Aorta (tissue), 5 donors: ENCODE data around the gene WDR45B. TPM values are rescaled to one million over a fixed set of nuclear protein-coding genes. Genes with fewer than 3 reads are reported as not detected.
A peak's percentile ranks its signal among the peaks of the same experiment; 100 is the strongest.

Experiments used
- ATAC-seq: fragments of 200-7000 bp; cut with Tn5 transposase; one replicate; pipeline ENCODE4 v1.9.1; 2022; ENCODE audit warnings: moderate library complexity; ENCODE audit not compliant: low FRiP score
- DNase-seq, 2 donors: peaks; one replicate each; pipeline ENCODE4 v3.0.0-alpha.2; 2020
- H3K27ac ChIP-seq, 2 donors: one replicate each; pipeline ENCODE4 v1.5.1; 2013; ENCODE audit warnings: low read length in 2 of 2, mild to moderate bottlenecking in 2 of 2, moderate library complexity in 2 of 2, control low read depth in 1 of 2, inconsistent platforms in 1 of 2, low read depth in 1 of 2
- H3K27me3 ChIP-seq, 2 donors: one replicate each; pipeline ENCODE4 v1.6.1; 2013; ENCODE audit warnings: control low read depth in 1 of 2, low read length in 1 of 2, mild to moderate bottlenecking in 1 of 2, moderate library complexity in 1 of 2; ENCODE audit not compliant: insufficient read depth in 2 of 2, control insufficient read depth in 1 of 2
- H3K36me3 ChIP-seq, 2 donors: one replicate each; pipeline ENCODE4 v1.6.1; 2013; ENCODE audit warnings: control low read depth in 1 of 2, low read length in 1 of 2, mild to moderate bottlenecking in 1 of 2; ENCODE audit not compliant: insufficient read depth in 2 of 2, control insufficient read depth in 1 of 2
- H3K4me1 ChIP-seq, 2 donors: one replicate each; pipeline ENCODE4 v1.6.1; 2013; ENCODE audit warnings: low read length in 2 of 2, control low read depth in 1 of 2, mild to moderate bottlenecking in 1 of 2, moderate library complexity in 1 of 2; ENCODE audit not compliant: insufficient read depth in 2 of 2, control insufficient read depth in 1 of 2
- H3K4me3 ChIP-seq, 2 donors: one replicate each; pipeline ENCODE4 v1.5.1; 2013; ENCODE audit warnings: low read length in 2 of 2, control low read depth in 1 of 2, mild to moderate bottlenecking in 1 of 2
- H3K9me3 ChIP-seq: one replicate; pipeline ENCODE4 v1.6.1; 2013; ENCODE audit warnings: mild to moderate bottlenecking, low read length; ENCODE audit not compliant: control insufficient read depth
- WGBS, 2 donors: extraction: QIAGEN DNeasy Blood & Tissue Kit; methylation state at CpG; one replicate each; pipeline ENCODE4 v1.1.7; 2013; 5-methylcytosine and 5-hydroxymethylcytosine counted together
- intact Hi-C, 2 donors: fragments of 100-400 bp; cut with DNase I; formaldehyde crosslinking; loops; one replicate each; pipeline versions ENCODE4 v1.14.2 to v1.15.0; 2022
- polyA plus RNA-seq, 2 donors: library from polyadenylated mRNA; stranded (reverse); fragments of 200-250 nt; gene quantifications; one replicate each; pipeline ENCODE4 v1.2.3, GENCODE V29; 2013
- total RNA-seq, 2 donors: library from RNA; stranded (reverse); fragmentation: NEBNext Ultra II Directional; extraction: Animal tissue kit (Norgen Biotek cat#: 25700); gene quantifications; one replicate each; pipeline ENCODE4 v1.2.1, GENCODE V29; 2021
- donor health status: healthy with polysubstance abuse.
- donor health status: Bipolar disorder and iron deficiency.
- donor health status: DM: no; HTN: no; CAD: no.
- donor health status: DM: no; HTN: no; CAD: no.
- donor health status: DM: yes; HTN: yes; CAD: no.

The WDR45B gene
- total and polyA plus RNA-seq, 4 donors, result 34.7 to 75.4 (median 57.4) TPM

- no peaks in the 10 kb centered on the region for H3K9me3 ChIP-seq
- no peaks in the 10 kb centered on the region for H3K27me3 ChIP-seq
- WGBS, 2 donors, result 85 to 89% methylated on average over 35 to 39 of the region's 39 CpGs
- no peak for ATAC-seq
- intact Hi-C loops, result no loop called here
- no peak overlapping the region for H3K4me3 ChIP-seq
- H3K27ac ChIP-seq, result no peak overlapping the region
- DNase-seq, result peak in 1 of 2 donors; percentile 59
- H3K4me1 ChIP-seq, result no peaks in the 10 kb centered on the region
- no peaks in the 10 kb centered on the region for H3K36me3 ChIP-seq
These were observed 15.4 kb upstream of the WDR45B start for GRCh38 chr17:82663381-82664275.

DNA sequence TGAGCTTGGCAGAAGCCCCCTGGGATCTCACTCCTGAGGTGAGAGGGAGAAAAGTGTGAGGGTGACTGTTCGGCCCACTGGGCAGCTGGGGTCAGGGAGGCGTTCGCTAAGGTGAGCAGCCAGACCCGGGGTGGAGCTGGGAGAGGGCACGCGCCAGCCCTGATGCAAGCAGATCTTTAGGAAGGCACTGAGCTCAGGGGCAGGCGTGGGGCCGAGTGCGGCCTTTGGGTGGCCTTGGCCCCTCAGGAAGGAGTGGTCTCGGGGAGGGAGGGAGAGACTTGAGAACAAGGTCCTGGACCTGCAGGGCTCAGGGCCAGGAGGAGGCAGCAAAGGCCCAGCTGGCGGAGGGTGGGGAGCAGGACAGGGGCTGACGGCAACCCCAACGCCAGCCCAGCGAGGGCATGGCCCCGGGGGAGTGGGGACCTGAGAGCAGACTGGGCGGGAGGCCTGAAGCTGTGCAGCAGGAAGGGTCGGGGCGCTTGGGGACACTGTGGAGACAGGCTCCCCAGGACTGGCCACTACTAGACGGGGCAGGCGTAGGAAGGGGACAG, 14.5 kb upstream of the WDR45B start:
- Histone ChIP-seq H3K36me3 (no peaks in the 10 kb centered on the region), H3K27ac (no peak overlapping the region), H3K9me3 (no peaks in the 10 kb centered on the region), H3K4me1 (no peaks in the 10 kb centered on the region), H3K27me3 (no peaks in the 10 kb centered on the region), H3K4me3 (no peak overlapping the region)
- WGBS, 2 donors, result 89 to 90% methylated on average over 18 to 20 of the region's 20 CpGs
- no peak for ATAC-seq
- peak in 1 of 2 donors; percentile 72 for DNase-seq
- intact Hi-C loops, result no loop called here

DNA sequence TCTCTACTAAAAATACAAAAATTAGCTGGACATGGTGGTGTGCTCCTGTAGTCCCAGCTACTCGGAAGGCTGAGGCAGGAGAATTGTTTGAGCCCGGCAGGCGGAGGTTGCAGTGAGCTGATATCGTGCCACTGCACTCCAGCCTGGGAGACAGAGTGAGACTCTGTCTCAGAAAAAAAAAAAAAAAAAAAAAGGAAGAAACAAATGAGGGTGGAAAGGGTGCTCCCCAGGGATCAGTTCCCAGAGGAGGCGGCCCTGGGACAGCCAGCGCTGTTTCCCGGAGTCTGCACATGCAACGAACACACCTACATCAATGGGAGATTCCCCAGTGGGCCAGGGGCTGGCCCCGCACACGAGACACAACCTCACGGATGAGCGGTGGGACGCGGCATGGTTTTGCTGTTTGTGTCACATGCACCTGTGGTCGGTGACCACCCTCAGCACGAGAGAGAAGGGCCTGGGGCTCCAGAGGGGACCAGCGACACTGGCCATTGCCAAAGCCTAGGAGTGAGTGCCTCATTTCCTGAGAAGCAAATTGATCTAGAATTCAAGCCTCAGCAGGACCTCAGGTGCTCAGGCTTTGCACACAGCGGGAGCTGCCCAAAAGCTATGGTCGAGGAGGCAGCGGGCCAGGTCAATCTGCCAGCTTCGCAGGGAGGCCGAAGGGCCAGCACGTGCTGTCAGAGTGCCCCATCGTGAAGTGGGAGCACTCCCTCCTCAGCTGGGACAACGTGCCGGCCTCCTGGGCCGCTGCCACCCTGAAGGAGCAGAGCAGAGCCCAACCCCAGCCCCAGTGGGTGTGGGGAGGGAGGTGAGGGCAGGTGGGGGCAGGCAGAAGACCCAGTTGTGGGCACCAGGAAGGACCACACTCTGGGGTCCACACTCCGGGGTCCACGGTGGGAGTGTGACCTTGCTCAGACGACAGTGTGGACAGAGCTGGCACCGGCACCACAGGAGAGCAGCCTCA, 13.8 kb upstream of the WDR45B start:
- peak in 1 of 2 donors; percentile 60 for DNase-seq
- no peaks in the 10 kb centered on the region for H3K9me3 ChIP-seq
- H3K4me3 ChIP-seq, result no peak overlapping the region
- WGBS, 2 donors, result 81 to 85% methylated on average over 31 of the region's 31 CpGs
- H3K27ac ChIP-seq, result no peak overlapping the region
- H3K27me3 ChIP-seq, result no peaks in the 10 kb centered on the region
- no peaks in the 10 kb centered on the region for H3K4me1 ChIP-seq
- no peaks in the 10 kb centered on the region for H3K36me3 ChIP-seq
- ATAC-seq, result no peak
- intact Hi-C loops, result no loop called here

DNA sequence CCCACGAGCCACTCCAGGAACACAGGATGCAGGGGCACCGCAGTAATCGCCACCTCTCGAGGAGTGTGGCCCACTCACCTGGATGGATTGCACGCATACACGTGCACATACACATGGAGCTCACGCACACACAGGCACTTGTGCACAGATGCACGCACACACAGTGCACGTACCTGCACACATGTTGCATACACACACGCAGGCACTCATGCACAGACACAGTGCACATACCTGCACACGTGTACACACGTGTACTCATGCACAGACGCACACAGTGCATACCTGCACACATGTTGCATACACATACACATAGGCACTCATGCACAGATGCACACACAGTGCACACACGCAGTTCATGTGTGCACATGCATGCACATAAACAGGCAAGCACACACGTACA, 11.6 kb upstream of the WDR45B start:
- Histone ChIP-seq H3K4me1 (no peaks in the 10 kb centered on the region), H3K27me3 (no peaks in the 10 kb centered on the region), H3K36me3 (no peaks in the 10 kb centered on the region), H3K4me3 (no peak overlapping the region), H3K27ac (no peak overlapping the region), H3K9me3 (no peaks in the 10 kb centered on the region)
- ATAC-seq, result no peak
- 91% methylated on average over 15 of the region's 15 CpGs for WGBS, 2 donors
- DNase-seq, result peak in 1 of 2 donors; percentile 31
- intact Hi-C loops, result no loop called here

DNA sequence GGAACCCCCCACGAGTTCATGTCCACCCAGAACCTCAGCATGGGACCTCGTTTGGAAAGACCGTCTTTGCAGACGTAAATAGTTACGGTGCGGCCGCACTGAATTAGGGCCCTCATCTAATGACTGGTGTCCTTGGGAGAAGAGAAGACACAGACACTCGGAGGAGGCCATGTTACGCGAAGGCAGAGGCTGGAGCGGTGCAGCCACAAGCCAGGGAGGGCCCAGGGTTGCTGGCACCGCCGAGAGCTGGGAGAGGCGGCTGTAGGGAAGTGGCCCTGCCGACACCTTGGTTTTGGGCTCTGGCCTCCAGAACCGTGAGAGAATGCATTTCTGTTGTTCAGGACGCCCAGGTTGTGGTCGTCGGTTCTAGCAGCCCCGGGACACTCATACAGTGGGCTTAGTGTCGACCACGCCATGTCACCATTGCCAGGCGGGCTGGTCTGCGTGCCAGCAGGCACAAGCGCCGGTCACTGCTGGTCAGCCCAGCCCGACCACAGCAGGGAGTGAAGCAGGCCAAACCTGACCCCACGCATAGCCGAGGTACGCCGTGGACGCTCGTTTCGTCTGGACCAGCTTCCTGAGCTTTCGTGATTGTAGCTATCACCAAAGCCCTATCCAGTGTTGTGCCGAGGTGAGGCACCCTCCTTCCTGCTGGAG, 10.7 kb upstream of the WDR45B start:
- no peaks in the 10 kb centered on the region for H3K27me3 ChIP-seq
- 93 to 94% methylated on average over 36 of the region's 36 CpGs for WGBS, 2 donors
- ATAC-seq (no peak), DNase-seq (peak in 1 of 2 donors; percentile 63)
- no peak overlapping the region for H3K27ac ChIP-seq
- no peak overlapping the region for H3K4me3 ChIP-seq
- no peaks in the 10 kb centered on the region for H3K4me1 ChIP-seq
- H3K36me3 ChIP-seq, result no peaks in the 10 kb centered on the region
- intact Hi-C loops, result no loop called here
- no peaks in the 10 kb centered on the region for H3K9me3 ChIP-seq

- no peaks in the 10 kb centered on the region for H3K4me1 ChIP-seq
- H3K9me3 ChIP-seq, result no peaks in the 10 kb centered on the region
- H3K4me3 ChIP-seq, result no peak overlapping the region
- no peaks in the 10 kb centered on the region for H3K27me3 ChIP-seq
- no peak overlapping the region for H3K27ac ChIP-seq
- intact Hi-C loops, result no loop called here
- ATAC-seq (no peak), DNase-seq (peak in 1 of 2 donors; percentile 59)
- no peaks in the 10 kb centered on the region for H3K36me3 ChIP-seq
- WGBS, 2 donors, result 95 to 96% methylated on average over 23 of the region's 23 CpGs
These were observed 10.1 kb upstream of the WDR45B start for GRCh38 chr17:82658331-82658730.

- ATAC-seq, result no peak
- intact Hi-C loops, result no loop called here
- Histone ChIP-seq H3K4me3 (no peak overlapping the region), H3K9me3 (no peaks in the 10 kb centered on the region), H3K27me3 (no peaks in the 10 kb centered on the region), H3K4me1 (no peaks in the 10 kb centered on the region), H3K36me3 (no peaks in the 10 kb centered on the region), H3K27ac (no peak overlapping the region)
- DNase-seq, result peak in 1 of 2 donors; percentile 69
- 95 to 97% methylated on average over 19 of the region's 19 CpGs for WGBS, 2 donors
These were observed 9.7 kb upstream of the WDR45B start for GRCh38 chr17:82657926-82658325.

DNA sequence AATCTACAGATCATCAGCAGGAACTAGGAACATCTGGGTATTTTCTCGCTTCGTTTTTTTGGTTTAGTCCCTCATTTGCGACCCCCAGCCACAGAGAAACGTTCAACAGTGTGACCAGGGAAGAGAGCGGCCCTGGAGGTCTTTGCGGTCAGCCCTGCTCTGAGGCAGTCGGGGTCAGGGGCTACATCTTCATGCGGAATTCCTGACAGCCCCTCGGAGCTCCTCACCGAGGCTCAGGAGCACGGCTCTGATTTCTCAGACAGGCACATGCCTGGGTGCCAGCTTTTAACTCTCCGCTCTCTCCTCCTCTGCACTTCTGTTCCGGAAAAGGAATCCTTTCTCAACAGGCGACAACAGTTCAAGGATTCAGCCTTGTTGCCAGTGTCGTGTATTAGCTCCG, 8.0 kb upstream of the WDR45B start:
- DNase-seq (peak in 1 of 2 donors; percentile 57), ATAC-seq (no peak)
- 84 to 87% methylated on average over 16 of the region's 16 CpGs for WGBS, 2 donors
- intact Hi-C loops, result no loop called here
- H3K36me3 ChIP-seq, result no peaks in the 10 kb centered on the region
- no peaks in the 10 kb centered on the region for H3K27me3 ChIP-seq
- no peak overlapping the region for H3K27ac ChIP-seq
- no peaks in the 10 kb centered on the region for H3K9me3 ChIP-seq
- no peaks in the 10 kb centered on the region for H3K4me1 ChIP-seq
- no peak overlapping the region for H3K4me3 ChIP-seq
